Gastrocnemius medialis (tissue), 4 donors: ENCODE results near the gene EYS.

ENCODE experiments used
- POLR2A ChIP-seq, 2 donors: fragments of 450-650 bp; IDR thresholded peaks; one replicate each; pipeline ENCODE4 v1.6.1; 2017; ENCODE audit warnings: antibody characterized with exemption in 2 of 2, mild to moderate bottlenecking in 2 of 2, moderate library complexity in 2 of 2
- TF ChIP-seq, protein P1 (sequence below), 5 experiments: fragments of 450-650 bp in 3 of 5; fragments of 200-600 bp in 2 of 5; sonication (generic) in 2 of 5; IDR thresholded peaks in 4 of 5; conservative IDR thresholded peaks in 1 of 5; 1 replicate in 4 of 5; 2 replicates in 1 of 5; pipeline ENCODE4 v1.5.1; 2016 to 2019; ENCODE audit warnings: antibody characterized with exemption in 5 of 5, mild to moderate bottlenecking in 3 of 5, moderate library complexity in 3 of 5

GRCh38 chr6:64987066-64987465 lies 720.0 kb downstream of the EYS start:
- TF ChIP-seq, protein P1, sequence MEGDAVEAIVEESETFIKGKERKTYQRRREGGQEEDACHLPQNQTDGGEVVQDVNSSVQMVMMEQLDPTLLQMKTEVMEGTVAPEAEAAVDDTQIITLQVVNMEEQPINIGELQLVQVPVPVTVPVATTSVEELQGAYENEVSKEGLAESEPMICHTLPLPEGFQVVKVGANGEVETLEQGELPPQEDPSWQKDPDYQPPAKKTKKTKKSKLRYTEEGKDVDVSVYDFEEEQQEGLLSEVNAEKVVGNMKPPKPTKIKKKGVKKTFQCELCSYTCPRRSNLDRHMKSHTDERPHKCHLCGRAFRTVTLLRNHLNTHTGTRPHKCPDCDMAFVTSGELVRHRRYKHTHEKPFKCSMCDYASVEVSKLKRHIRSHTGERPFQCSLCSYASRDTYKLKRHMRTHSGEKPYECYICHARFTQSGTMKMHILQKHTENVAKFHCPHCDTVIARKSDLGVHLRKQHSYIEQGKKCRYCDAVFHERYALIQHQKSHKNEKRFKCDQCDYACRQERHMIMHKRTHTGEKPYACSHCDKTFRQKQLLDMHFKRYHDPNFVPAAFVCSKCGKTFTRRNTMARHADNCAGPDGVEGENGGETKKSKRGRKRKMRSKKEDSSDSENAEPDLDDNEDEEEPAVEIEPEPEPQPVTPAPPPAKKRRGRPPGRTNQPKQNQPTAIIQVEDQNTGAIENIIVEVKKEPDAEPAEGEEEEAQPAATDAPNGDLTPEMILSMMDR (IDR thresholded peaks at IDR 0.05 in 4 of 5, conservative IDR thresholded peaks at IDR 0.05 in 1 of 5) = no peak
- TF ChIP-seq POLR2A (IDR thresholded peaks at IDR 0.05) = no peak
